ENCODE measurements around the gene IGSF11.
"Not testable (repeated sequence)": the region's sequence is repeated elsewhere in the genome, so short reads cannot be mapped to it uniquely, and the experiment has no call there.

The IGSF11 gene

GRCh38 chr3:118882353-118882947 is 152.2 kb downstream of the IGSF11 start:
- no peak for TF ChIP-seq ZFX (IDR thresholded peaks at IDR 0.05; ENCODE audit: borderline replicate concordance)
- TF ChIP-seq, protein P1, sequence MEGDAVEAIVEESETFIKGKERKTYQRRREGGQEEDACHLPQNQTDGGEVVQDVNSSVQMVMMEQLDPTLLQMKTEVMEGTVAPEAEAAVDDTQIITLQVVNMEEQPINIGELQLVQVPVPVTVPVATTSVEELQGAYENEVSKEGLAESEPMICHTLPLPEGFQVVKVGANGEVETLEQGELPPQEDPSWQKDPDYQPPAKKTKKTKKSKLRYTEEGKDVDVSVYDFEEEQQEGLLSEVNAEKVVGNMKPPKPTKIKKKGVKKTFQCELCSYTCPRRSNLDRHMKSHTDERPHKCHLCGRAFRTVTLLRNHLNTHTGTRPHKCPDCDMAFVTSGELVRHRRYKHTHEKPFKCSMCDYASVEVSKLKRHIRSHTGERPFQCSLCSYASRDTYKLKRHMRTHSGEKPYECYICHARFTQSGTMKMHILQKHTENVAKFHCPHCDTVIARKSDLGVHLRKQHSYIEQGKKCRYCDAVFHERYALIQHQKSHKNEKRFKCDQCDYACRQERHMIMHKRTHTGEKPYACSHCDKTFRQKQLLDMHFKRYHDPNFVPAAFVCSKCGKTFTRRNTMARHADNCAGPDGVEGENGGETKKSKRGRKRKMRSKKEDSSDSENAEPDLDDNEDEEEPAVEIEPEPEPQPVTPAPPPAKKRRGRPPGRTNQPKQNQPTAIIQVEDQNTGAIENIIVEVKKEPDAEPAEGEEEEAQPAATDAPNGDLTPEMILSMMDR (IDR thresholded peaks at IDR 0.05) = peak; percentile 83
- no peak overlapping the region for H3K27ac ChIP-seq

GRCh38 chr3:118868051-118868450 is 166.6 kb downstream of the IGSF11 start:
- H3K27ac ChIP-seq = no peak overlapping the region
- TF ChIP-seq, protein P1 (IDR thresholded peaks at IDR 0.05) = no peak
- TF ChIP-seq ZFX (IDR thresholded peaks at IDR 0.05; ENCODE audit: borderline replicate concordance) = no peak

DNA sequence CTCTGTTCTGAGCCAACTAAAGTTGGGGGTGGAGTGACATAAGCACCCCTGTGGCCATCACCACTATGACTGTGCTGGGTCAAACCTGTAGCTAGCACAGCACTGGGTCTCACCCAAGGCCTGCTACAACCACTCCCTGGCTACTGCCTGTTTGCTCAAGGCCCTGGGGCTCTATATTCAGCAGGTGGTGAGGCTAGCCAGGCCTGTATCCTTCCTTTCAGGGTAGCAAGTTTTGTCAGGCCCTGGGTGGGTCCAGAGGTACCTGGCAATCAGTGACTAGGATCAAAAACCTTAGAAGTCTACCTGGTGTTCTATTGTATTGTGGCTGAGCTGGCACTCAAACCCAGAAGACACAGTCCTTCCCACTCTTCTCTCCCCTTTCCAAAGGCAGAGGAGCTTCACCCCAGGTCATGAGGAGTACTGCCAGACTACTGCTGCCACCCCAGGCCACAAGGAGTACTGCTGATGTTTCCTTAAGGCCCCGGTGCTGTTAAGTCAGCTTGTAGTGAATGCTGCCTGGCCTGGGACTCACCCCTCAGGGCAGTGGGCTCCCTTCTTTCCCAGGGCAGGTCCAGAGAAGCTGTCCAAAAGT is 170.8 kb downstream of the IGSF11 start:
- TF ChIP-seq, protein P1 (IDR thresholded peaks at IDR 0.05) = peak; percentile 42
- no peak for TF ChIP-seq ZFX (IDR thresholded peaks at IDR 0.05; ENCODE audit: borderline replicate concordance)
- no peak overlapping the region for H3K27ac ChIP-seq

GRCh38 chr3:118859950-118860349 is 174.7 kb downstream of the IGSF11 start:
- no peak overlapping the region for H3K27ac ChIP-seq
- no peak for TF ChIP-seq ZFX (IDR thresholded peaks at IDR 0.05; ENCODE audit: borderline replicate concordance)
- TF ChIP-seq, protein P1 (IDR thresholded peaks at IDR 0.05) = no peak

DNA sequence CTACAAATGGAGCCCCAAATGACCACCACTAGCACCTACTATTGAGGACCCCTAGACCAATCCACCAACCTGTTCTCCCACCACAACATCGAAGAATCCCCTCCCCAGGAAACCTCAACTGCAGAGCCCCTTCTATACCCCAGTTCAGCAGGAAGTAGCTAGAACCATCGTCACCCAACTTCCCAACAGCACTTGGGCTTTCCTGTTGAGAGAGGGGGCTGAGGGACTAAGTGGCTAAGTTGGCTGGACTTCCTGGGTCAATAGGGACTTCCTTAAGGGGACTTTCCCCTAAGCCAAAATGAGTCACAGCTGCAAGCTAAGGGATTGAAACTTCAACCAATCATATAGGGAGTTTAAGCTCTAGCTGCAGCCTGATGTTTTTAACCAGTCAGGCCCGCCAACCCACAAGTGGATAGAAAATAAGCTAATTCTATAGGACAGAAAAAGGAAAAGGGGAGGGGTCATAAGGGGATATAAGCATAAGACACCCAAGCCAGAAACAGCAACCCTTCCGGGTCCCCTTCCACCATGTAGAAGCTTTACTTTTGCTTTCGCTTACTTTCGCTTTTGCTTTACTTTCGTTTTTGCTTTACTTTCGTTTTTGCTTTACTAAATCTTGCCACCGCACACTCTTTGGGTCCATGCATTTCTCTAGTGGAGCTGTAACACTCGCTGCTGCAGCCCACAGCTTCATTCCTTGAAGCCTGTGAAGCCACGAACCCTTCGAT is 183.0 kb downstream of the IGSF11 start:
- H3K27ac ChIP-seq = not testable (repeated sequence)

GRCh38 chr3:118850687-118851086 is 184.0 kb downstream of the IGSF11 start:
- H3K27ac ChIP-seq = no peak overlapping the region
- TF ChIP-seq, protein P1 (IDR thresholded peaks at IDR 0.05) = no peak
- no peak for TF ChIP-seq ZFX (IDR thresholded peaks at IDR 0.05; ENCODE audit: borderline replicate concordance)
